ENCODE results near the gene RAB2B.

Gene RAB2B

GRCh38 chr14:21455912-21456667 lies 20.7 kb downstream of the RAB2B start, which contains the start of gene CHD8:
CHD8 (minus strand) TSS chr14:21456123; CDS start chr14:21431643, 24,480 bp downstream.
- peak; percentile 39; the same call in 1 of the 2 replicates for TF ChIP-seq TEAD4 (IDR thresholded peaks at IDR 0.05)
- TF ChIP-seq FOXM1 (IDR thresholded peaks at IDR 0.05; ENCODE audit: borderline replicate concordance, low read depth), result no peak
- 0 out of 2 replicates have a peak, but pooled peaks have one; percentile 38 for TF ChIP-seq ZBTB7A (IDR thresholded peaks at IDR 0.05; ENCODE audit: low read depth)
- peak; percentile 91 for TF ChIP-seq YY1 (IDR thresholded peaks at IDR 0.05; ENCODE audit: low read depth)
- TF ChIP-seq NFIC (IDR thresholded peaks at IDR 0.05), result no peak
- no peak for TF ChIP-seq CEBPB (IDR thresholded peaks at IDR 0.05)
- TF ChIP-seq TAF1 (IDR thresholded peaks at IDR 0.05; ENCODE audit: low read depth), result peak; percentile 87
- TF ChIP-seq RAD21 (IDR thresholded peaks at IDR 0.05; ENCODE audit: low read depth), result peak; percentile 49
- 0 out of 2 replicates have a peak, but pooled peaks have one; percentile 29 for TF ChIP-seq CREB1 (IDR thresholded peaks at IDR 0.05; ENCODE audit: low read depth)
- TF ChIP-seq EP300 (IDR thresholded peaks at IDR 0.05; ENCODE audit: borderline replicate concordance), result 0 out of 2 replicates have a peak, but pooled peaks have one; percentile 15
- peak; percentile 56 for TF ChIP-seq MAX (IDR thresholded peaks at IDR 0.05)
- TF ChIP-seq TCF12 (IDR thresholded peaks at IDR 0.05; ENCODE audit: low read depth), result no peak; the same call in 1 of the 2 replicates
- TF ChIP-seq EGR1 (IDR thresholded peaks at IDR 0.05), result no peak
- no peak for TF ChIP-seq USF1 (IDR thresholded peaks at IDR 0.05)
- TF ChIP-seq REST (IDR thresholded peaks at IDR 0.05; ENCODE audit: low read depth), result no peak

GRCh38 chr14:21455592-21455911 lies 21.2 kb downstream of the RAB2B start:
- TF ChIP-seq CEBPB (IDR thresholded peaks at IDR 0.05), result no peak
- no peak for TF ChIP-seq REST (IDR thresholded peaks at IDR 0.05; ENCODE audit: low read depth)
- TF ChIP-seq TCF12 (IDR thresholded peaks at IDR 0.05; ENCODE audit: low read depth), result no peak
- TF ChIP-seq CREB1 (IDR thresholded peaks at IDR 0.05; ENCODE audit: low read depth), result no peak
- no peak for TF ChIP-seq FOXM1 (IDR thresholded peaks at IDR 0.05; ENCODE audit: borderline replicate concordance, low read depth)
- no peak for TF ChIP-seq YY1 (IDR thresholded peaks at IDR 0.05; ENCODE audit: low read depth)
- no peak for TF ChIP-seq RAD21 (IDR thresholded peaks at IDR 0.05; ENCODE audit: low read depth)
- TF ChIP-seq TAF1 (IDR thresholded peaks at IDR 0.05; ENCODE audit: low read depth), result no peak
- TF ChIP-seq TEAD4 (IDR thresholded peaks at IDR 0.05), result no peak
- no peak for TF ChIP-seq NFIC (IDR thresholded peaks at IDR 0.05)
- TF ChIP-seq EP300 (IDR thresholded peaks at IDR 0.05; ENCODE audit: borderline replicate concordance), result no peak
- TF ChIP-seq EGR1 (IDR thresholded peaks at IDR 0.05), result no peak; the same call in 1 of the 2 replicates
- TF ChIP-seq USF1 (IDR thresholded peaks at IDR 0.05), result no peak
- no peak for TF ChIP-seq ZBTB7A (IDR thresholded peaks at IDR 0.05; ENCODE audit: low read depth)
- TF ChIP-seq MAX (IDR thresholded peaks at IDR 0.05), result no peak

GRCh38 chr14:21454843-21455544 lies 21.8 kb downstream of the RAB2B start:
- TF ChIP-seq MAX (IDR thresholded peaks at IDR 0.05), result no peak
- TF ChIP-seq TAF1 (IDR thresholded peaks at IDR 0.05; ENCODE audit: low read depth), result no peak
- no peak for TF ChIP-seq NFIC (IDR thresholded peaks at IDR 0.05)
- no peak for TF ChIP-seq EP300 (IDR thresholded peaks at IDR 0.05; ENCODE audit: borderline replicate concordance)
- no peak for TF ChIP-seq EGR1 (IDR thresholded peaks at IDR 0.05)
- TF ChIP-seq RAD21 (IDR thresholded peaks at IDR 0.05; ENCODE audit: low read depth), result no peak
- no peak for TF ChIP-seq TCF12 (IDR thresholded peaks at IDR 0.05; ENCODE audit: low read depth)
- no peak for TF ChIP-seq REST (IDR thresholded peaks at IDR 0.05; ENCODE audit: low read depth)
- no peak for TF ChIP-seq CEBPB (IDR thresholded peaks at IDR 0.05)
- TF ChIP-seq YY1 (IDR thresholded peaks at IDR 0.05; ENCODE audit: low read depth), result no peak
- no peak for TF ChIP-seq CREB1 (IDR thresholded peaks at IDR 0.05; ENCODE audit: low read depth)
- no peak for TF ChIP-seq USF1 (IDR thresholded peaks at IDR 0.05)
- TF ChIP-seq TEAD4 (IDR thresholded peaks at IDR 0.05), result no peak

Measured in Ishikawa (cell line).